OCI-LY3 (cell line): ENCODE results near the gene PBX3.

ENCODE experiments used
- H2AFZ ChIP-seq: fragments of 200-600, 300-600 bp; shearing (Covaris generic); 2 replicates; pipeline ENCODE4 v1.6.0; 2014; ENCODE audit warnings: antibody characterized with exemption, low read depth, low read length
- H3K27ac ChIP-seq: fragments of 200-600, 300-600 bp; sonication (generic); 2 replicates; pipeline ENCODE4 v1.5.1; 2014; ENCODE audit warnings: mild to moderate bottlenecking, low read length, moderate library complexity, mixed read lengths
- H3K27me3 ChIP-seq: fragments of 200-600, 300-600 bp; sonication (generic); 2 replicates; pipeline ENCODE4 v1.6.1; 2014; ENCODE audit warnings: low read depth, low read length, mixed read lengths
- H3K36me3 ChIP-seq: fragments of 200-600, 300-600 bp; sonication (generic); replicated peaks from 2 replicates; pipeline ENCODE3; 2014; ENCODE audit warnings: low read depth, low read length, mixed read lengths
- H3K4me1 ChIP-seq: fragments of 300-600, 200-600 bp; sonication (generic); 2 replicates; pipeline ENCODE4 v1.6.1; 2014; ENCODE audit warnings: low read length, mixed read lengths
- H3K4me2 ChIP-seq: fragments of 200-600, 300-600 bp; sonication (generic); 2 replicates; pipeline ENCODE4 v1.6.1; 2014; ENCODE audit warnings: low read length, mixed read lengths
- H3K4me3 ChIP-seq: fragments of 300-600, 200-600 bp; sonication (generic); 2 replicates; pipeline ENCODE4 v1.5.1; 2014; ENCODE audit warnings: antibody characterized with exemption, mild to moderate bottlenecking, low read length, moderate library complexity
- H3K79me2 ChIP-seq: fragments of 300-600, 200-600 bp; shearing (Covaris generic); 2 replicates; pipeline ENCODE4 v1.6.1; 2014; ENCODE audit warnings: mild to moderate bottlenecking, low read length, mixed read lengths
- H3K9ac ChIP-seq: fragments of 300-600, 200-600 bp; shearing (Covaris generic); 2 replicates; pipeline ENCODE4 v1.6.0; 2014; ENCODE audit warnings: mild to moderate bottlenecking, low read length, moderate library complexity
- H3K9me3 ChIP-seq: fragments of 200-600, 300-600 bp; shearing (Covaris generic); 2 replicates; pipeline ENCODE4 v1.6.1; 2014; ENCODE audit warnings: low read length, mixed read lengths; ENCODE audit not compliant: insufficient read depth
- H4K20me1 ChIP-seq: fragments of 200-600, 300-600 bp; sonication (generic); 2 replicates; pipeline ENCODE4 v1.6.1; 2016; ENCODE audit warnings: low read length, mixed read lengths; ENCODE audit not compliant: insufficient read depth
- CTCF ChIP-seq: fragments of 200-600, 300-600 bp; sonication (generic); IDR thresholded peaks from 2 replicates; pipeline ENCODE4 v1.5.1; 2014; ENCODE audit warnings: antibody characterized with exemption, low read length, low read depth
- EZH2phosphoT487 ChIP-seq: fragments of 200-600 bp; shearing (Covaris generic); IDR thresholded peaks from 2 replicates; pipeline ENCODE4 v1.6.1; 2018; ENCODE audit warnings: antibody characterized with exemption, mixed run types, low read depth

Gene PBX3

GRCh38 chr9:125926936-125927335 lies 179.8 kb downstream of the PBX3 start:
- Histone ChIP-seq H2AFZ (no peak overlapping the region), H3K79me2 (no peaks in the 10 kb centered on the region), H3K9ac (no peak overlapping the region), H3K27me3 (no peaks in the 10 kb centered on the region), H3K36me3 (no peaks in the 10 kb centered on the region), H3K27ac (no peak overlapping the region), H3K4me2 (no peak overlapping the region), H3K4me1 (no peaks in the 10 kb centered on the region), H3K9me3 (no peaks in the 10 kb centered on the region), H4K20me1 (no peaks in the 10 kb centered on the region), H3K4me3 (no peak overlapping the region)
- TF ChIP-seq CTCF, result no peak
- TF ChIP-seq EZH2phosphoT487, result no peak

GRCh38 chr9:125929846-125930245 lies 182.7 kb downstream of the PBX3 start:
- H3K36me3 ChIP-seq, result no peaks in the 10 kb centered on the region
- no peak overlapping the region for H3K4me3 ChIP-seq
- no peaks in the 10 kb centered on the region for H3K79me2 ChIP-seq
- H3K9me3 ChIP-seq, result no peaks in the 10 kb centered on the region
- TF ChIP-seq EZH2phosphoT487, result no peak
- TF ChIP-seq CTCF, result no peak
- no peak overlapping the region for H3K4me2 ChIP-seq
- H3K4me1 ChIP-seq, result no peaks in the 10 kb centered on the region
- H3K27ac ChIP-seq, result no peak overlapping the region
- H4K20me1 ChIP-seq, result no peaks in the 10 kb centered on the region
- no peaks in the 10 kb centered on the region for H3K27me3 ChIP-seq
- no peak overlapping the region for H3K9ac ChIP-seq
- H2AFZ ChIP-seq, result no peak overlapping the region

- no peak overlapping the region for H3K27ac ChIP-seq
- no peaks in the 10 kb centered on the region for H3K9me3 ChIP-seq
- H3K9ac ChIP-seq, result no peak overlapping the region
- H3K36me3 ChIP-seq, result no peaks in the 10 kb centered on the region
- no peak overlapping the region for H3K4me3 ChIP-seq
- no peaks in the 10 kb centered on the region for H3K79me2 ChIP-seq
- no peak overlapping the region for H3K4me2 ChIP-seq
- no peak for TF ChIP-seq EZH2phosphoT487
- TF ChIP-seq CTCF, result no peak
- H3K4me1 ChIP-seq, result no peaks in the 10 kb centered on the region
- H3K27me3 ChIP-seq, result no peaks in the 10 kb centered on the region
- no peak overlapping the region for H2AFZ ChIP-seq
- no peaks in the 10 kb centered on the region for H4K20me1 ChIP-seq
Measured at GRCh38 chr9:125931211-125931610, 184.0 kb downstream of the PBX3 start.

GRCh38 chr9:125932012-125932411 lies 184.8 kb downstream of the PBX3 start:
- Histone ChIP-seq H3K4me3 (no peak overlapping the region), H3K4me2 (no peak overlapping the region)

More at GRCh38 chr9:125932012-125932411, 184.8 kb downstream of the PBX3 start:
- Histone ChIP-seq H3K27me3 (no peaks in the 10 kb centered on the region), H3K9me3 (no peaks in the 10 kb centered on the region), H3K79me2 (no peaks in the 10 kb centered on the region), H2AFZ (no peak overlapping the region), H3K9ac (no peak overlapping the region), H3K27ac (no peak overlapping the region), H3K36me3 (no peaks in the 10 kb centered on the region), H4K20me1 (no peaks in the 10 kb centered on the region), H3K4me1 (no peaks in the 10 kb centered on the region)
- TF ChIP-seq CTCF (no peak), EZH2phosphoT487 (no peak)
